Effector CD4-positive, alpha-beta T cell (primary cell): ENCODE data around the gene TMEM129.
A peak's percentile ranks its signal among the peaks of the same experiment; 100 is the strongest.
"Not testable (repeated sequence)": the region's sequence is repeated elsewhere in the genome, so short reads cannot be mapped to it uniquely, and the experiment has no call there.

ENCODE experiments used
- DNase-seq: peaks from one replicate; pipeline ENCODE4 v3.0.0-alpha.2; 2020

Gene TMEM129

DNA sequence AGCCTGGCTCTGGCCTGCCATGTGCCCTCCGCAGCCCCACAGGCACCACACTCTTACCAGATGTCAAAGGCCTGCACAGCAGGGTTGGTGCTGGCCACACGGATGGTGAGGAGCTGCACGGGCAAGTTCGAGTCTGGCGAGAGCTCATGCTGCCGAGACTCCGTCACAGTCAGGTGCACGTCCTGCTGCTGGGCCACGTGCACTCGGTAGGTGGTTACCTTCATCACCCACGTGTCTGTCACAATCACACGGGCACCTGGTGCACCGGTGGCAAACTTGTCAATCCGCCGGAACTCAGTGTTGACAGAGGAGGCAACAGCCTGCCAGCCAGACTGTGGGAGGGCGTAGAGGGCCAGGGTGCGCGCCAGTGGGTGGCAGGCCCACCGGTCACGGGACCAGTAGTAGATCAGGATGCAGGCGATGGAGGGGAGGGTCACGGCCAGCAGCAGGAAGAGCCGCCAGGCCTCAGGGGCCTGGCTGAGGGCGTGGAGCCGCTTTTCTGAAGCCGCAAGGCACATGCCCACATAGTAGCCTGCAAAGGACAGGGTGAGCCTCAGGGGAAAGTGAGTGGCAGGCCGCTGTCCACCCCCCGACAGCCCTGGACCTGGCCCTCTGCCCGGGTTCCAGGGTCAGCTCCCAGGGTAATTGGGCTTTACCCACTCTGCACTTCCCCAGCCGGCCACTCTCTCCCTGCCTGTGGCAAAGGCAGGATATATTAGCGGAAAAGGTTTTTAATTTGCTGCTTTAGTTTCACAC lies 2.9 kb downstream of the TMEM129 start:
- no peak for DNase-seq

DNA sequence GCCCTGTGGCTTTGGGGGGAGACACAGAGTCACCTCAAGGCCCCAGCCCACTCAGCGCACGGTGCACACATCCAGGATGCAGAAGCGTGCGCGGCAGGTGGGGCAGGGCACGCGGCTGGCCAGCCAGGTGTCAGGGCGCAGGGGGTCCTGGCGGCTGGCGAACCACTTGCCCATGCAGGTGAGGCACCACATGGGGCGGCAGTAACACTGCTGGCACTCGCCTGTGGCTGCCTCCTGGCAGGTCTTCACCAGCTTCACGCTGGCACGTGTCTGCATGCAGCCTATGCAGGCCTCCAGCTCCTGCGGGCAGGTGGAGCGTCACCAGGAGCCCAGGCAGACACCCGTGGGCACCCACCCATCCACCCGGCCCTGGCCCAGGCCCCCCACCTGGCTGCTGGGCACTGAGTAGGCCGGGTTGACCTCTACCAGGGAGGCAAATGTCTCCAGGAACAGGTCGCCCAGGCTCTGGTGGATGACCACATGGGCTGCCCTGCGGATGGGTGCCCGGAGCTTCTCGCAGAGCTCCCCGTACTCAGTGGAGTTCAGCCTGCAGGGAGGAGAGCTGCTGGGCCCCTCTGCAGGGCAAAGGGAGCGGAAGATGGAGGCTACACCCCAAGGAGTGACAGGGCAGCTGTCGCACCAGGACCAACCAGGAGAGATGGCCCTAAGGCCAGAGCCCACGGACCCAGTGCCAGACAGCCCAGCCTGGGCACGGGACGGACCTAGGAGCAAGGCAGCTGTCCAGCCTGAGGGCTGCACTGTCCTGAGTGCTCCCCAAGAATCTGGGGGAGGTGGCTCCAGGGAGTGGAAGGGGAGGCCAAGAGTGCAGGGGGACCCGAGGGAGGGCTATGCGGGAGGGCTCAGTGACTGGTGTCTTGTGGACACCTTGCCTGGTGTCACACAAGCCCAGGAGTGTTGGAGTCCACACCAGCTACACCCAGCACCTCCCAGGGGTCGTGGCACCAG lies 3.7 kb downstream of the TMEM129 start:
- no peak for DNase-seq

DNA sequence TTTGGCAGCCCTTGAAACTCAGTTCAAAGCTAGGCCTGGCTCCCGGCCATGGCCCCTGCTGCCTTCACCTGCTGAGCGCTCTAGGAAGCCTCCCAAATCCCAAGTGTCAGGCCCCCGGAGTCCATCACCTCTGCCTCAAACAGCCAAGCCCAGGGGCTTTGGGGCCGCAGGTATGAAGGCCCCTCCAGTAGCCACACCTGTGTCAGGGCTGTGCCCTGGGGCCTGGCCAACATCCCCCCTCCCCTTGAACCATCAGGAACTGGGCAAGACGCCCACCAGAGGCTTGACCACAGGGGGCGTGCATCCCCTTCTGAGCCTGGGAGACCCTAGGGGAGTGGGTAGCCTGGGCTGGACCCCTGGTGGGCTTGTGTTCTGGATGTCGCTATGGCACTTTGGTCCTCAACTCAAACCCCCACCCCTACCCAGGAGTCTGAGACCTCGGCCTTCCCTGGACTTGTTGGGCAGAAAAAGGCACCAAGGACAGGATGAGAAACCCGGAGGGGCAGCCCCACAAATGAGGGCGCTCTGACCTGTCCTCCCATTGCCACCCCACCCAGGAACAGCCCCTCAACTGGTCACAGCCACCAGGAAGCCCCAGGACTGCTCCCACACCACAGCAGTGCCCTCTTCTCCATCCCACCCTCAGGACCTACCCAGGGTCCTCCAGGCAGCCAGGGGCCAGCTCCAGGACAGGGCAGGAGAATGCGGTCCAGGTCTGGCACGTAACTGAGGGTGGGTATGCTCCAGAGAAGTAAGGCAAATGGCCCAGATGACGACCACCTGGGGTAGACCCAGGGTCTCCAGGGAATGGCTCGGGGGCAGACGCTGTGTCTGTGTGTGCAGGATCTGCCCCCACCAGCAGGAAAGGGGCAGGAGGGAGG lies 4.8 kb downstream of the TMEM129 start:
- no peak for DNase-seq

DNA sequence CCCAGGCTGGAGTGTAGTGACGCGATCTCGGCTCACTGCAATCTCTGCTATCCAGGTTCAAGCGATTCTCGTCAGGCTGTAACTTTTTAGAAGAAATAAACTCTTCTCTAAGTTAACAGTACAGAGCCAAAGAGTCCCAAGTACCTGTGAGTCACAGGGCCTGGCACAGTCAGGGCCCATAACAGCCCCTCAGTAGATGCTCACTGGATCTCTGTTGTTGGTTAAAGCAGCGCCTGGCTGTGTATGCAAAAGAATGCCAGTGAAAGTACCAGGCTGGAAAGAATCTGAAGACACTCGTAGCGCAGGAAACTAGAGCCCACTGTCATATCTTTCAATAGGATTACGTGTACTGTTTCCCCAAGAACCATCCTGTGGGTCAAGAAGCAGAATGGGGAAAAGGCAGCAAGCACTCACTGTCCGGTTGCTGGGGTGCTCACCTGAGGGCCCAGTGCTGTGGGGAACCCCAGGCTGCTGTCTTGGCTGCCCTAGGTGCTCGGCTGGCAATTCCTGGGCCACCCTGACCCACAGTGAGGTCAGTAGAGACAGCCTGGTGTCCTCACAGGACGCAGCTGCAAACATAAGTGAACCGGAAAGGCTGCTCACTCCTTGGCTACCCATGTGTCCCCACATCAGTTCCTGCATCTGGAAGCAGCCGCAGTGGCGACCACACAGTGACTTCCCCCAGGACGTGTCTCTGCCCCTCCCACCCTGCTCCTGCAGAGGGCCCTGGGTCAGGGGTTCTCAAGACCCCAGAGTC lies 5.9 kb downstream of the TMEM129 start:
- no peak for DNase-seq

DNA sequence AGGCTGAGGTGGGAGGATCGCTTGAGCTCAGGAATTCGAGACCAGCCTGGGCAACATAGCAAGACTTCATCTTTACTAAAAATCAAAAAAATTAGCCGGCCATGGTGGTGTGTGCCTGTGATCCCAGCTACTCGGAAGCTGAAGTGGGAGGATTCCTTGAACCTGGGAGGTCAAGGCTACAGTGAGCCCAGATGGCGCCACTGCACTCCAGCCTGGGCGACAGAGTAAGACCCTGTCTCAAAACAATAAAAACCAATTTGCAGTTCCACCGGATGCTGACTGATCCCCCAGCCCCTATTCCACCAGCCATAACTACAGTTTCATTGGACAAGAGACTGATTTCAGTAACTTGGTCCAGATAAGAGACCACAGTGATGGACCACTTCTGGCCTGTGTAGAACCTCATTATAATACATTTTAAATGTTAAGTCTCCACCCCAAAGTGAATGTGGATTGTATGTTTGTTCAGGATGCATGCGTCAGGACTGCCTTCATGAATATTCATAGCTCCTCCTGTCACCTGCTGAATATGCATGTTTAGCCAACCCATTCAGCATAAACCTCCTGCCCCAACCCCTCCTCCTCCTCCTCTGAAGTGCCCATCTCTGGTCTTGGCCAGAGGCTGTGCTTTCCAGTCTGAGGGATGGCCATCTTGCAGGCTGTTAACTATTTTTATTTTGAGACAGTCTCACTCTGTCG lies 6.7 kb downstream of the TMEM129 start:
- DNase-seq = no peak

DNA sequence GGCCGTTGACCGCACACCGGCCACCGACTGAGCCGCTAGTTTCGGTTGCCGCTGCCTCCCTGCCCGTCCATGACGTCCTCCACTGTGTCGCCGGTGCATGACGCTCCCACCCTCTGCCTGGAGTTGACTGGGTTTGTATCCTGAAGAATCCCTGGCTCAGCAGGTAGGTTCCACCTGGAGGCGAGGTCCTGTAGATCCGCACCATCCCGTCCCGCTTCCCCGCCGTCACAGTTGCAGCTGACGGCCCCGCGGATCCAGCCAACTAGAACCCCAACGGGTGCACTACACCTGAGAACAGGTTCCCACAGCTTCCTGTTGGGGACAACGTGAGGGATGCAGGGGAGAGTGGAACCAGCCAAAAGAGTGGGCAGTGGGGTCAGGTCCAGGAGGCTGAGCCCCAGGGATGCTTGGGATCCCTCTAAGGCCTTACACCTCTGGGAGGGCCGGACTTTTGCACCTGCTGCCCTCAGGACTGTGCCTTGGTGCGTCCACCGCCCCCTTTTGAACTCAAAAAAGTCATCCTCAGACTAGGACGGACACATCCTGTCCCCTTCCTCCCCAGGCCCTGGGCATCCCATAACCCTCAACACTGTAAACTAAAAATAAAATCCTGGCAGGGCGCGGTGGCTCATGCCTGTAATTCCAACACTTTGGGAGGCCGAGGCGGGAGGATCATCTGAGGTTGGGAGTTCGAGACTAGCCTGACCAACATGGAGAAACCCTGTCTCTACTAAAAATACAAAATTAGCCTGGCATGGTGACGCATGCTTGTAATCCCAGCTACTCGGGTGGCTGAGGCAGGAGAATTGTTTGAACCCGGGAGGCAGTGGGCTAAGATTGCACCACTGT lies 7.9 kb downstream of the TMEM129 start:
- no peak for DNase-seq

DNA sequence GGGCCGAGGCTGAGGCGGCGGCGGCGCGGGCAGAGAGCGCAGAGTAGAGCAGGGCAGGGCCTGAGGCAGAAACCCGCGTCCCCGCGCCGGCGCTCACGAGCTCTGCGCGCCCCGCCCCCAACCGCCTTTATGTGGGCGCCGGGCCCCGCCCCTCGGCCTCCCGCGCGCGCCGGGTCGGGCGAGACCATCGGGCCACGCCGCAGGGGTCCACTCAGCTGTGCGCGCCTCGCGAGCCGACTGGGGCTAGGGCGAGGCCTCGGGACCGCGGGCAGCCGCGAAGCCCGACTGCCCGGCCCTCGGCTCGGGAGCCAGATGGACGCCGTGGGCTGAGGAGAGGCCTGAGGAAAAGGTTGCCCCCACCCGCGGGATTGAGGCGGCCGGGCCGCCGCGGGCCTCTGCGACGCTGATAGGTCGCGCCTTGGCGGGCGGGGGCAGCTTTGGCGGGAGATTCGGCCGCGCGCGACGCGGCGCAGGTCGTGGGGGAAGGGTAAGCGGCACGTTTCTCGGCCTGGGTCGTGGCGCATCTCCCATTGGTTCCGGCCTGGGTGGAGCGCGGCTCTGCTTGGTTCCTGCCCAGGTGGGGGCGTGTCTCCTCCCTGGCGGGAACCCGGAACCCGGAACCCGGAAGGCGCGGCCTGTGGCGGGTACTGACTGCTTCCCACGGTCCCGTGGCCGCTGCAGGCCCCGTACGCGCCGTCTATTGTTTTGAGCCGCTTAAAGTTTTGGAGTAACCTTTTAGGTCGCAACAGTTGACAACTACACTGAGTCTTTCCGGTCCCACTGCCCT lies 8.7 kb downstream of the TMEM129 start, which contains the start of gene SLBP:
SLBP (minus strand) TSS at position 104 of the 787 bp plus-strand sequence. CDS start 131 bp downstream, outside the sequence.
- DNase-seq = peak; percentile 98

DNA sequence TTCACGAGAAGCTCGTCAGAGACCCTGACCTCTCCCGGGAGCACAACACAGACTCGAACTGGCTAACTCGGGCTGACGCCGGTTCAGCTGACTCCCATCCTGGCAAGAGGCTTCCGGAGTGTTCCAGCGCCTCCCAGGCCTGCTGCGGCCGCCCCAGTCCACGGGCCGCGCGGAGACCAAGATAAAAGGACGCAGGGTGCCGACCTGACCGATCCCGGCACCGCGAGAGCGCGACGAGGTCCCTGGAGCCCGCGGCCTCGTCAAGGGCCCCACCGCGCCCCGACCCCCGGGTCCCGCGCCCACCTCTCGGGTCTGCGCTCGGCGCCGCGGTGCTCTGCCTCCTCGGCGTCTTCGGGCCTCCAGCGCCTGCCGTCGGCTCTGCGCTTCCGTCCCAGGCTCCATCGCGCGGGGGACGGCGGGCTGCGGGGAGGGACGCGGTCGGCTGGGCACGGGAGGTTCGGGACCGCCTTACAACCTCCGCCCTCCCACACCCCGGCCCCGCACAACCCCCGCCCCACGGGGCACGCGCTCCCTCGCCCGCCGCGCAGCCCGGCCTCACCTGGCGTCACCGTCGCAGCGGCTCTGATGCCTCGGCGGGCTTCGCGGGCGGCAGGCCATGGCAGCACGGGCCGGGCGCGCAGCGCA lies 9.4 kb downstream of the TMEM129 start:
- DNase-seq = no peak

DNA sequence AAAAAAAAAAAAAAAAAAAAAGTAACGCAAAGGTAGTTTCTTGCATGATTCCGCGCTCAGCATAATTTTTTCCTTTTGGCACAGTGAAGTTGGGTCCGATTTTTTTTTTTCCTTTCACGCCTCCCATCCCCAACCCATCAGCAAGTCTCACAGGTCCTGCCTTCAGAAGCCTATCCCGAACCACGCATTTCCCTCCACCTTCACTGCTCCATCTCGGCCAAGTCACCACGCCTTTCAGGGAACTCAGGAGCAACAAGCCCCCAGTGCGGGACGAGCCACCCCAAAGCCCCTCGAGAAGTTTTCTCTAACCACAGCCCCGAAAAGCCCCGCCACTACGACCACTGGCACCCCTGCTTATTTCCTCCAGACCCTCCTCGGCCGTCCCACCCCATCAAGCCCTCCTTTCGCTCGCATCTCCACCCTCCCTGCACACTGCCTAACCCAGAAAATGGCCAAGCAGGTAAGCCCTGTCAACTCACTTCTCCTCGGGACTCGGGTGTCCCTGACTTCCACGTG lies 10.0 kb downstream of the TMEM129 start:
- no peak for DNase-seq

DNA sequence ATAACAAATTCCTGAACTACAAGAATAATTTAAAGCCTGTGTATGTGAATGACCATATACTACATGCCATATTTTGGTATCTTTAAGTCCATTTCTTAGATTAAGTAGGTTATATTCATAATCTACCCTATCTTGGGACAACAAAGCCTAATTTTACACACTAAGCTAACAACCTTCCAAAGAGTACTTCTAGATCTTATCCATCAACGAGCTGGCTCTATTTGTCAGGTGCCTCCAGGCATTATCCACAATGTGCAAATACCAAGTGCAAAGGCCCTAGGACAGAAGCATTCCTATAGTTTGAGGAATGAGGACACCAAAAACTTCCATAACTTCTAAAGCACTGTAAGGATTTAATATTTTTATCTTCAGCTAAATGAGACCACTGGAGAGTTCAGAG lies 12.5 kb downstream of the TMEM129 start:
- DNase-seq = no peak

DNA sequence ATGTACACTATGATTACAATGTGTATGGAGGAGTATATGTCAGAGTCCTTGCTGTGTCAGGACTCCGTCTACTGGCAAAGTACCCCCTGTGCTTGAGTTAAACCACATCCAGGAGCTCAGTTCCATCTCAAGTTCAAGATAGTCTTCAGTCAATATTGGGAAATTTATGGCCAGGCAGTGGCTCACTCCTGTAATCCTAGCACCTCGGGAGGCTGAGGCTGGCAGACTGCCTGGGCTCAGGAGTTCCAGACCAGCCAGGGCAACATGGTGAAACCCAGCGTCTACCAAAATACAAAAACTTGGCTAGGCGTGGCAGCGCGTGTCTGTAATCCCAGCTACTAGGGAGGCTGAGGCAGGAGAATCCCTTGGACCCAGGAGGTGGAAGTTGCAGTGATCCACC lies 14.8 kb downstream of the TMEM129 start:
- no peak for DNase-seq

DNA sequence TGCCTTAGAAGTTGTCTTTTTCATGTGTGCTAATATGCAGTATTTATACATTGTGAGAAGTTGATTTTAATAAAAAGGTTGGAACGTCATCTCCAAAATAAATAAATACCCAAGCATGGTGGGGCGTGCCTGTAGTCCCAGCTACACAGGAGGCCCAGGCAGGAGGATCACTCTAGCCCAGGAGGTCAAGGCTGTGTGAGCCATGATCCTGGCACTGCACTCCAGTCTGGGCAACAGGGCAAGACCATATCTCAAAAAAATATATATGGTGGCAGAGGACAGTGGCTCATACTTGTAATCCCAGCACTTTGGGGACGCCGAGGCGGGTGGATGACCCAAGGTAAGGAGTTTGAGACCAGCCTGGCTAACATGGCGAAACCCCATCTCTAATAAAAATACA lies 15.4 kb downstream of the TMEM129 start:
- no peak for DNase-seq

DNA sequence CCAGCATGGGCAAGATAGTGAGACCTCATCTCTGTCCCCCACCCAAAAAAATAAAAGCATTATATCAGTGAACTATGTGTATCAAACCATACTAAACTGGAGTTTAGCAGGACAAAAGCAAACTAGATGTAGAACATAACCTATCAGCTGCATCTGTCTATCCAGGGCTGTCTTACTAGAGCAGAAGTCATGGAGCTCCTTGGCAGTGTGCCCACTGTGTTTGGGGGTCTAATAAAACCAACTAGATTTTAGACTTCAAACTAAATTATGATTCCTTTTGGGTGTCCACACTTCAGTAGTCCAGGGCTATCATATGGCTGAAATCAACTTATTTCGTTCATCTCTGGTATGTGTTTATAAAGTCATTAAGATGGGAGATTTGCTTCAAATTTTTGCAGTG lies 17.3 kb downstream of the TMEM129 start:
- DNase-seq = no peak

DNA sequence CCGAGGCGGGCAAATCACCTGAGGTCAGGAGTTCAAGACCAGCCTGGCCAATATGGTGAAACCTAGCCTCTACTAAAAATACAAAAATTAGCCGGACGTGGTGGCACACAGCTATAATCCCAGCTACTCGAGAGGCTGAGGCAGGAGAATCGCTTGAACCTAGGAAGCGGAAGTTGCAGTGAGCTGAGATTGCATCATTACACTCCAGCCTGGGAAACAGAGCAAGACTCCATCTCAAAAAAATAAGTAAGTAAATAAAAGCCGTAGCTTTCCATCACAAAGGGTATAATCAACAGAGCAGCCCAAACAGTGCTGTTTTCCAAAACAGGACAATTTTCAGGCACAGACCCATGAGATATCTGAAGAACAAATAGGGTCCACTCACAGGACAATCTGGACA lies 19.5 kb downstream of the TMEM129 start:
- DNase-seq = not testable (repeated sequence)

DNA sequence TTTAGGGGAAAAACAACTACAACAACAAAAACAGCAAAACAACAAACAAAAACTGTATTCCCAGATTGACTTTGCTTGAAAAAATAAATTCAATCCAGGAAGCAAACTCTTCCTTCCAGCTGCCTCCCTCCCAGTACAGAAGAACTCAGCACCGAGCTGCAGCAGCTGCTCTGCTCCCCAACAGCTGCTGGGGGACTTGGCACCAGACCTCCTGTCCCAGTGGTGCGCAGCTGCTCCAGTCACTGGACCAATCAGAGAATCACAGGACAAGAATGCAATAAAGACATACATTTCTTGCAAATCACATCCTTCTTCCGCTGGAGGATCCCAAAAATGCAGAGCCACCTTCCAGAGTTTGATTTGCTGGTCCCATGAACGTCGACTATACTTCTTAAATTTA lies 25.2 kb downstream of the TMEM129 start:
- DNase-seq = no peak

DNA sequence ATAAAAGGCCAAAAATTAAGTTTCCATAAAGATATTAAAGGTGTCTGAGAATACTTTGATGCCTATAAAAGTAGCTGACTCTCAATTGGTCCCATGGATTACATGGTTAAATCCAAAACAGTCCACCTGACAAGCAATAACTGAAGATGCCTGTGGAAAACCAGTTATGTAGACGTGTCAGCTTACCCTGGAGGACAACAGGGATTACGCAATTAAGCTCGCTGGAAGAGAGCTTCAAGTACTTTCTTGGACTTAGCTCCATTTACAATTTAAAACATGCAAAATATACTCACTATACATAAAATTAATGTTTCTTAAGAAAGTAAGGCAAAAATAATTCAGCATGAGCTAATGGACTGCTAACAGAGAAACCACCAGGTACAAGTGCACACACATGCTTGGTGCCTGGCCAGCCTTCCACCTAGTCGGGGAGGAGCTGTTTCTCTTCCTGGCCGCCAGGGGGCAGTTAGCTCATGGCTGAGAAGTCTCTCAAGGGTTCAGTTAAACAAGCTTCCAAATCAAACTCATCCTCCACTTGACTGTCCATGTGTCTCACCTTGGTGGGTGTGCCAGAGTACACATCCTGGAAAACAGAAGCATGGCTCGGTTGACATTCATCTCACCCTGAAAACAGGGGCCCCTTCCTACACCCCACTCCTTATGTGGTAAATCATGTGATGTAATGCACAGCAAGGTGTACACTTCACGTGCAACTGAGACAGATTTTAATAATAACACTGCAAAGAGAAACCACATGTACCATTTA lies 27.8 kb downstream of the TMEM129 start:
- DNase-seq = peak; percentile 74

DNA sequence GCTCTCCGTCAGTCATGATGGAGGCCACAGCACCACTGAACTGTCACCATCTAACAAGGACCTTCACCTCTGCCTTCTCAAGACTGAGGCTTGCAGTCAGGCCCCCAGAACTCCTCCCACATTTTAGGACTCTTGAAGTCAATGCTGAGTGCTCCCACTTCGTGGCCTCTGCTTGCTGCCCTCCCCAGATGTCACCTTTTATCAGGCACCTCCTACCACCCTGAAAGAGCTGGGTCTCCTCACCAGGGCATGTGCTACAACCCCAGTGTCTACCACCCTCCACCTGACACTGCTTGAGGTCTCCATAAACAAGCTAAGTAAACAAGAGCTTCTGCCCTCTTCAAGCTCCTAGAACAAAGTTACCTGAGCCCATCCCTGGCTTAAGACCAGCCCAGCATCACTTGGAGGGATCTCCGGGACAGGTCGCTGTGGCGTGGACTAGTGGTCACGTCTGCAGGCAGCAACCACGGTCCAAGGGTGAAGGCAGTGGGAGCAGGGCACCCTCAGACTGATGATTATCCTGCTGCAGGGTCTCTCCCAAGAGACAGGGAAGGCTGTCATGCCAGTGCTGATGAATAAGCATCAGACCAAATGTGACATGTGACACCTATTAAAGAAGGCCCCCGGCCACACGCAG lies 29.3 kb downstream of the TMEM129 start:
- DNase-seq = no peak
